ENCODE data around the gene GHRL. TPM values are rescaled to one million over a fixed set of nuclear protein-coding genes. Genes with fewer than 3 reads are reported as not detected.
A peak's percentile ranks its signal among the peaks of the same experiment; 100 is the strongest.

The GHRL gene
- total and polyA plus RNA-seq, 2 donors from 2014 or later = 0.73 to 1.2 TPM

DNA sequence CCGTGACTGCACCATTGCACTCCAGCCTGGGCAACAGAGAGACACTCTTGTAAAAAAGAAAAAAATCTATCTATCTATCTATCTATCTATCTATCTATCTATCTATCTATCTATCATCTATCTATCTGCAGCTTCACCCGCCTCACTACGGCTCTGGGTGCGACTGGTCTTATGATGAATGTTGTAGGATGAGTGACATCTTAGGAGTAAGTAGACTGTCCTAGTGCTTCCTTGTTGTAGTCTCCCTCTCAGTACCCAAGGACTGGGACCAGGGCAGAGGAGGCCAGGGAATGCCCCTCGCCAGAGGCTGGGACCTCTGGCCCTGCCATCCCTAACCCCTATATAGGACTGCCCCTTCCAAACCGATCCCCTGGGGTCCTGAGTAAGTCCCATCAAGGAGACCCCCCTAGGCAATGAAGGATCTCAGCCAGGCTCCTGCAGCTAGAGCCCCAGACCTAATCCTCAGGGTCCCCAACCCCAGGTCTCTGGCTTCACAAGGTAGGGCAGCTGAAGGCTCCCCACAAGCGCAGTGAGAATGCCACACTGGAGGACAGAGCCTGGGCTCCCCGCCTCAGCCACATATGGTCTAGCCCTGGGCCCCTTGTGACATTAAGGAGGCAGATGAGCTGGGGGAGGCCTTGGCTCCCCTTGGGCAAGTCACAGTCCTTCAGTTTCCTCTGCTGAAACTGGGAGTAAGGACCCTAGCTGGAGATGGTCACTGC lies 29.0 kb upstream of the GHRL start:
- DNase-seq (no peak), FAIRE-seq (no peak)
- no peak overlapping the region for H3K27ac ChIP-seq (ENCODE audit: low read depth in 2 of 2, low read length in 2 of 2)
- peak overlapping the region in 1 of 3 donors; percentile 84 for H3K4me3 ChIP-seq (ENCODE audit: low read length in 3 of 3)
- no peaks in the 10 kb centered on the region for H3K9me3 ChIP-seq (ENCODE audit: control insufficient read depth in 2 of 3, insufficient read depth in 1 of 3, low read length in 3 of 3)
- H3K9ac ChIP-seq (ENCODE audit: low read length in 3 of 3) = no peak overlapping the region
- intact Hi-C loops (cut with DNase I) = no loop called here
- TF ChIP-seq, protein P1, sequence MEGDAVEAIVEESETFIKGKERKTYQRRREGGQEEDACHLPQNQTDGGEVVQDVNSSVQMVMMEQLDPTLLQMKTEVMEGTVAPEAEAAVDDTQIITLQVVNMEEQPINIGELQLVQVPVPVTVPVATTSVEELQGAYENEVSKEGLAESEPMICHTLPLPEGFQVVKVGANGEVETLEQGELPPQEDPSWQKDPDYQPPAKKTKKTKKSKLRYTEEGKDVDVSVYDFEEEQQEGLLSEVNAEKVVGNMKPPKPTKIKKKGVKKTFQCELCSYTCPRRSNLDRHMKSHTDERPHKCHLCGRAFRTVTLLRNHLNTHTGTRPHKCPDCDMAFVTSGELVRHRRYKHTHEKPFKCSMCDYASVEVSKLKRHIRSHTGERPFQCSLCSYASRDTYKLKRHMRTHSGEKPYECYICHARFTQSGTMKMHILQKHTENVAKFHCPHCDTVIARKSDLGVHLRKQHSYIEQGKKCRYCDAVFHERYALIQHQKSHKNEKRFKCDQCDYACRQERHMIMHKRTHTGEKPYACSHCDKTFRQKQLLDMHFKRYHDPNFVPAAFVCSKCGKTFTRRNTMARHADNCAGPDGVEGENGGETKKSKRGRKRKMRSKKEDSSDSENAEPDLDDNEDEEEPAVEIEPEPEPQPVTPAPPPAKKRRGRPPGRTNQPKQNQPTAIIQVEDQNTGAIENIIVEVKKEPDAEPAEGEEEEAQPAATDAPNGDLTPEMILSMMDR (IDR thresholded peaks at IDR 0.05; ENCODE audit: borderline replicate concordance, extremely low read depth, insufficient read depth) = no peak
- peaks cover 0 to 21% (median 3%) of the 10 kb centered on the region in 3 donors for H3K4me1 ChIP-seq (ENCODE audit: control insufficient read depth in 2 of 3, insufficient read depth in 2 of 3, low read depth in 1 of 3, low read length in 3 of 3)
- H3K36me3 ChIP-seq (ENCODE audit: control insufficient read depth in 2 of 3, insufficient read depth in 3 of 3, low read length in 3 of 3) = peaks cover 4 to 11% (median 6%) of the 10 kb centered on the region in 3 donors
- H3K27me3 ChIP-seq (ENCODE audit: control insufficient read depth, insufficient read depth, low read length) = no peaks in the 10 kb centered on the region

- DNase-seq = no peak
- Histone ChIP-seq H3K27me3 (ENCODE audit: control insufficient read depth, insufficient read depth, low read length) (no peaks in the 10 kb centered on the region), H3K9ac (ENCODE audit: low read length in 3 of 3) (peak overlapping the region; percentile 62 to 93 (median 79)), H3K36me3 (ENCODE audit: control insufficient read depth in 2 of 3, insufficient read depth in 3 of 3, low read length in 3 of 3) (peaks cover 9 to 22% (median 14%) of the 10 kb centered on the region in 3 donors), H3K9me3 (ENCODE audit: control insufficient read depth in 2 of 3, insufficient read depth in 1 of 3, low read length in 3 of 3) (no peaks in the 10 kb centered on the region), H3K4me1 (ENCODE audit: control insufficient read depth in 2 of 3, insufficient read depth in 2 of 3, low read depth in 1 of 3, low read length in 3 of 3) (peaks cover 0 to 23% (median 3%) of the 10 kb centered on the region in 3 donors), H3K4me3 (ENCODE audit: low read length in 3 of 3) (peak overlapping the region; percentile 77 to 100 (median 84)), H3K27ac (ENCODE audit: low read depth in 2 of 2, low read length in 2 of 2) (peak overlapping the region; percentile 48 to 85)
- intact Hi-C loops (cut with DNase I) = no loop called here
- no peak for FAIRE-seq
- TF ChIP-seq, protein P1 (IDR thresholded peaks at IDR 0.05; ENCODE audit: borderline replicate concordance, extremely low read depth, insufficient read depth) = no peak
These were observed 27.6 kb upstream of the GHRL start for GRCh38 chr3:10320320-10320677.

DNA sequence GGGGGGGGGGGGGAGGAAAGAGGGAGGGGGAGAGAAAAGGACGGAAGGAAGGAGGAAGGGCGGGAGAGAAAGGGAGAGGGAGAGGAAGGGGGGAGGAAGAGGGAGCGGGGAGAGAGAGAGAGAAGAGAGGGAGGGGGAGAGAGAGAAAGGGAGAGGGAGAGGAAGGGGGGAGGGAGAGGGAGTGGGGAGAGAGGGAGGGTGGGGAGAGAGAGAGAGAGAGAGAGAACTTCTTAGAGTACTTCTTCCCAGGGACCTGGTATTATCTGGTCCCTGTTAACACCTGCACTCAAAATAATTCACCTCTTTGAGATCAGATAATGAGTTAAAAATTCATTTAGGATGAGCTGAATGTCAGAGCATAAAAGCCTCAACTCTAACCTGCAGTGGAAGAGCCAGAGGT lies 27.1 kb upstream of the GHRL start:
- Histone ChIP-seq H3K36me3 (ENCODE audit: control insufficient read depth in 2 of 3, insufficient read depth in 3 of 3, low read length in 3 of 3) (peaks cover 10 to 26% (median 17%) of the 10 kb centered on the region in 3 donors), H3K9me3 (ENCODE audit: control insufficient read depth in 2 of 3, insufficient read depth in 1 of 3, low read length in 3 of 3) (no peaks in the 10 kb centered on the region), H3K4me1 (ENCODE audit: control insufficient read depth in 2 of 3, insufficient read depth in 2 of 3, low read depth in 1 of 3, low read length in 3 of 3) (peaks cover 0 to 23% (median 3%) of the 10 kb centered on the region in 3 donors), H3K4me3 (ENCODE audit: low read length in 3 of 3) (peak overlapping the region; percentile 77 to 100 (median 84)), H3K9ac (ENCODE audit: low read length in 3 of 3) (peak overlapping the region; percentile 62 to 93 (median 79)), H3K27me3 (ENCODE audit: control insufficient read depth, insufficient read depth, low read length) (no peaks in the 10 kb centered on the region), H3K27ac (ENCODE audit: low read depth in 2 of 2, low read length in 2 of 2) (no peak overlapping the region)
- FAIRE-seq (no peak), DNase-seq (no peak)
- TF ChIP-seq, protein P1 (IDR thresholded peaks at IDR 0.05; ENCODE audit: borderline replicate concordance, extremely low read depth, insufficient read depth) = no peak
- intact Hi-C loops (cut with DNase I) = no loop called here

Data from kidney (tissue), 14 donors.